GM23338 (cell line): ENCODE data around the gene AP2B1. TPM values are rescaled to one million over a fixed set of nuclear protein-coding genes. Genes with fewer than 3 reads are reported as not detected.

Source experiments
- ATAC-seq: fragments of 200-7000 bp; cut with Tn5 transposase; 3 replicates; pipeline ENCODE4 v1.9.1; 2020
- DNase-seq: peaks from one replicate; pipeline ENCODE4 v3.0.0-alpha.2; 2015; ENCODE audit warnings: low spot score
- H2AFZ ChIP-seq: fragments of 200-600 bp; sonication (generic); 2 replicates; pipeline ENCODE4 v1.8.0; 2016; ENCODE audit warnings: antibody characterized with exemption, mild to moderate bottlenecking, moderate library complexity
- H3F3A ChIP-seq: fragments of 200-600 bp; sonication (generic); replicated peaks from 2 replicates; pipeline ENCODE4 v1.8.0; 2017; ENCODE audit warnings: antibody characterized with exemption, mixed run types, low read depth
- H3K27ac ChIP-seq: fragments of 200-600 bp; sonication (generic); 2 replicates; pipeline ENCODE4 v1.6.1; 2016; ENCODE audit warnings: low read depth
- H3K27me3 ChIP-seq: fragments of 200-600 bp; sonication (generic); 2 replicates; pipeline ENCODE4 v1.8.0; 2016; ENCODE audit warnings: mild to moderate bottlenecking, mixed run types, moderate library complexity; ENCODE audit not compliant: insufficient read depth
- H3K36me3 ChIP-seq: fragments of 200-600 bp; sonication (generic); 2 replicates; pipeline ENCODE4 v1.8.0; 2016; ENCODE audit warnings: mild to moderate bottlenecking; ENCODE audit not compliant: insufficient read depth
- H3K4me1 ChIP-seq: fragments of 200-600 bp; sonication (generic); 2 replicates; pipeline ENCODE4 v1.8.0; 2016; ENCODE audit warnings: mild to moderate bottlenecking, moderate library complexity; ENCODE audit not compliant: insufficient read depth
- H3K4me2 ChIP-seq: fragments of 200-600 bp; sonication (generic); 2 replicates; pipeline ENCODE4 v1.7.1; 2017; ENCODE audit warnings: mixed run types
- H3K4me3 ChIP-seq: fragments of 200-600 bp; sonication (generic); 2 replicates; pipeline ENCODE4 v1.6.1; 2016; ENCODE audit warnings: mixed run types
- H3K79me2 ChIP-seq: fragments of 200-600 bp; sonication (generic); replicated peaks from 2 replicates; pipeline ENCODE4 v1.8.0; 2017; ENCODE audit warnings: mild to moderate bottlenecking; ENCODE audit not compliant: insufficient read depth
- H3K9me2 ChIP-seq: fragments of 200-600 bp; sonication (generic); 2 replicates; pipeline ENCODE4 v1.8.0; 2017; ENCODE audit not compliant: insufficient read depth
- H4K20me1 ChIP-seq: fragments of 200-600 bp; sonication (generic); replicated peaks from 2 replicates; pipeline ENCODE4 v1.8.0; 2017; ENCODE audit warnings: mild to moderate bottlenecking; ENCODE audit not compliant: insufficient read depth
- H3K27ac Mint-ChIP-seq: 2 replicates; pipeline ENCODE4 v1.8.0; 2020; ENCODE audit warnings: inconsistent platforms, mild to moderate bottlenecking, moderate library complexity, mixed read lengths
- H3K27me3 Mint-ChIP-seq: 3 replicates; pipeline ENCODE4 v1.8.0; 2022; ENCODE audit warnings: low read depth, mild to moderate bottlenecking, moderate library complexity, mixed read lengths, inconsistent platforms; ENCODE audit not compliant: insufficient read depth, poor library complexity
- H3K36me3 Mint-ChIP-seq: 3 replicates; pipeline ENCODE4 v1.8.0; 2021; ENCODE audit warnings: low read depth, mild to moderate bottlenecking, inconsistent platforms, moderate library complexity, mixed read lengths
- H3K4me1 Mint-ChIP-seq: 3 replicates; pipeline ENCODE4 v1.8.0; 2020; ENCODE audit warnings: mild to moderate bottlenecking, inconsistent platforms, mixed read lengths
- H3K4me3 Mint-ChIP-seq: 3 replicates; pipeline ENCODE4 v1.8.0; 2021; ENCODE audit warnings: moderate library complexity, mild to moderate bottlenecking, inconsistent platforms, mixed read lengths
- H3K9me3 Mint-ChIP-seq: 3 replicates; pipeline ENCODE4 v1.8.0; 2020; ENCODE audit warnings: moderate library complexity, mild to moderate bottlenecking, inconsistent platforms, mixed read lengths
- CTCF ChIP-seq, 2 experiments: fragments of 200-600 bp in 1 of 2; sonication (generic) in 1 of 2; conservative IDR thresholded peaks; 2 replicates each; pipeline versions ENCODE4 v1.5.1 to v1.6.1; 2016 to 2017; ENCODE audit warnings: antibody characterized with exemption in 2 of 2, low read depth in 2 of 2, mild to moderate bottlenecking in 2 of 2, moderate library complexity in 1 of 2
- ETS1 ChIP-seq: IDR thresholded peaks from 2 replicates; pipeline ENCODE4 v1.6.1; 2016; ENCODE audit warnings: antibody characterized with exemption
- EZH2phosphoT487 ChIP-seq: fragments of 200-600 bp; sonication (generic); IDR thresholded peaks from one replicate; pipeline ENCODE4 v1.8.1; 2018; ENCODE audit warnings: antibody characterized with exemption; ENCODE audit not compliant: unreplicated experiment
- POLR2AphosphoS5 ChIP-seq: IDR thresholded peaks from 2 replicates; pipeline ENCODE4 v1.6.1; 2016; ENCODE audit warnings: antibody characterized with exemption, low read depth
- REST ChIP-seq: IDR thresholded peaks from one replicate; pipeline ENCODE4 v1.6.1; 2018; ENCODE audit warnings: antibody characterized with exemption; ENCODE audit not compliant: unreplicated experiment
- STAT1 ChIP-seq: IDR thresholded peaks from one replicate; pipeline ENCODE4 v1.6.1; 2016; ENCODE audit warnings: antibody characterized with exemption; ENCODE audit not compliant: unreplicated experiment
- ZNF114 ChIP-seq: fragments of 250-450 bp; sonication (Bioruptor Pico); IDR thresholded peaks from 2 replicates; pipeline ENCODE4 v1.5.0; 2020; ENCODE audit warnings: mild to moderate bottlenecking, moderate library complexity
- polyA plus RNA-seq: library from polyadenylated mRNA; unstranded; fragments of >200 nt; fragmentation: Nextera tagmentation; extraction: Ambion mirVana; gene quantifications from 2 replicates; pipeline ENCODE4 v1.2.1, GENCODE V29; 2016
- total RNA-seq: library from RNA; depleted of rRNA; stranded (reverse); fragments of >200 nt; shearing (Covaris generic); gene quantifications from 2 replicates; pipeline ENCODE4 v1.2.3, GENCODE V29; 2014

The AP2B1 gene
- total and polyA plus RNA-seq, 2 experiments from 2014 or later = 89.7 to 144 TPM

GRCh38 chr17:35749560-35750412 lies 162.7 kb downstream of the AP2B1 start:
- H2AFZ ChIP-seq = peak overlapping the region; percentile 97

More at GRCh38 chr17:35749560-35750412, 162.7 kb downstream of the AP2B1 start:
- Histone ChIP-seq H3F3A (no peaks in the 10 kb centered on the region), H3K79me2 (no peaks in the 10 kb centered on the region), H3K36me3 (no peaks in the 10 kb centered on the region), H3K27ac (no peak overlapping the region), H4K20me1 (no peaks in the 10 kb centered on the region), H3K4me3 (peak overlapping the region; percentile 59), H3K4me2 (peak overlapping the region; percentile 89), H3K4me1 (peaks cover 6% of the 10 kb centered on the region; the same call in 1 of the 2 replicates), H3K9me2 (no peaks in the 10 kb centered on the region), H3K27me3 (peaks cover 24% of the 10 kb centered on the region)
- Mint-ChIP-seq H3K4me3 (peak overlapping the region; percentile 64), H3K27ac (no peak overlapping the region), H3K27me3 (peaks cover 36% of the 10 kb centered on the region), H3K36me3 (no peaks in the 10 kb centered on the region), H3K4me1 (peaks cover 31% of the 10 kb centered on the region), H3K9me3 (no peaks in the 10 kb centered on the region)
- DNase-seq (peak; percentile 59), ATAC-seq (peak; percentile 53)
- TF ChIP-seq EZH2phosphoT487 (no peak), ZNF114 (CRISPR knock-in tag) (no peak), POLR2AphosphoS5 (no peak), STAT1 (no peak), REST (no peak), ETS1 (no peak), CTCF (conservative IDR thresholded peaks at IDR 0.05; ENCODE audit: low read depth in 2 of 2) (peak in 1 of 2 experiments; percentile 24; a peak in 3 of 4 replicates)
